HG02840 (cell line): ENCODE data around the gene AIPL1.
"Not testable (repeated sequence)": the region's sequence is repeated elsewhere in the genome, so short reads cannot be mapped to it uniquely, and the experiment has no call there.

ENCODE experiments used
- ATAC-seq: cut with Tn5 transposase; IDR thresholded peaks from one replicate; pipeline ENCODE4 v1.9.1; 2021; ENCODE audit warnings: mild to moderate bottlenecking, moderate library complexity, moderate number of reproducible peaks; ENCODE audit not compliant: unreplicated experiment, low FRiP score

AIPL1 gene, protein sequence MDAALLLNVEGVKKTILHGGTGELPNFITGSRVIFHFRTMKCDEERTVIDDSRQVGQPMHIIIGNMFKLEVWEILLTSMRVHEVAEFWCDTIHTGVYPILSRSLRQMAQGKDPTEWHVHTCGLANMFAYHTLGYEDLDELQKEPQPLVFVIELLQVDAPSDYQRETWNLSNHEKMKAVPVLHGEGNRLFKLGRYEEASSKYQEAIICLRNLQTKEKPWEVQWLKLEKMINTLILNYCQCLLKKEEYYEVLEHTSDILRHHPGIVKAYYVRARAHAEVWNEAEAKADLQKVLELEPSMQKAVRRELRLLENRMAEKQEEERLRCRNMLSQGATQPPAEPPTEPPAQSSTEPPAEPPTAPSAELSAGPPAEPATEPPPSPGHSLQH

DNA sequence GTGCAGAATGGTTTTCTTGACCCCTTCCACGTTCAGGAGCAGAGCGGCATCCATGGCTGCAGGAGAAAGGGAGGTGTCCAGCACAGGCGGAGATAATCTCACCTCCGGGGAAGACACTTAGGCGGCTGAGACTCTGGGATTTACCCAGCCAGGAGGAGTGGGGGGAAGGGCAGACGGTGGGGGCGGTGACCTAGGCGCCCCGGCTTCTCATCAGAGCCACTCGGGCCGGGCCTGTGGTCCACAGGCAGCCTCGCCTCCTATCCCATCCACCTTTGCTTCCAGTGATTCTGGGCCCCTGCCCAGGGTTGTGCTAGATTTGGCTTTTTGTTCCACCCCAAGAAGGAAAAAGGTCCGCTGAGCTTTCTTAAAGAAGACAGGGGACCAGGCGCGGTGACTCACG, at the start of gene AIPL1:
Gene AIPL1, minus strand, starts transcription at position 71 of the 400 bp plus-strand sequence. Its CDS starts 17 bp downstream, at position 54.
- ATAC-seq, result no peak

DNA sequence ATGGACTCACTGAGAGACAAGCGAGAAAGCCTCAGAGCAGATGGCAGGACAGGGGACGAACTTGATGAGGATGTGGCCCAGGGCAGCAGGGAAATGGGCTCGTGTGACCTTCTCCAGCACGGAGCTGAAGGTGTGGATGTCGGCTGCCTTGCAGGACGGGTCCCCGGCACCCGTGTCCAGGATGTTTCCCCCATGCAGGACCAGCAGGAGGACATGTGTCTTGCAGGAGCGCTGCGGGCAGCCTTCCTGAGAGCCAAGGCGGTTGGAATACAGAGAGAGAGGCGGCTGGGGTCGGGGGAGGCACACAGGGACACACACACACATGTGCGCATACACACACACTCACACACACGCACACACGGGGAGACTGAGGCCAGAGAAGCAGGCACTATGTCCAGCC, 48.6 kb upstream of the AIPL1 start:
- ATAC-seq, result no peak

DNA sequence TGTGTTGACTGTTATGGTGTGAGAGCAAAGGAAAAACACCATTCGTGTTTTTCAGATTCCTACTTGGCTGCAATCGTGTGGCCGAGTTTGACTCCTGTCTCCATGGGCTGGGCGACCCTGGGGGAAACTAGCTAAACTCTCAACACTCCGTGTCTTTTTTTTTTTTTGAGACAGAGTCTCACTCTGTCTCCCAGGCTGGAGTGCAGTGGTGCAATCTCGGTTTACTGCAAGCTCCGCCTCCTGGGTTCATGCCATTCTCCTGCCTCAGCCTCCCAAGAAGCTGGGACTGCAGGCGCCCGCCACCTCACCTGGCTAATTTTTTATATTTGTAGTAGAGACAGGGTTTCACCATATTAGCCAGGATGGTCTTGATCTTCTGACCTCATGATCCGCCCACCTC, 47.9 kb upstream of the AIPL1 start:
- not testable (repeated sequence) for ATAC-seq

DNA sequence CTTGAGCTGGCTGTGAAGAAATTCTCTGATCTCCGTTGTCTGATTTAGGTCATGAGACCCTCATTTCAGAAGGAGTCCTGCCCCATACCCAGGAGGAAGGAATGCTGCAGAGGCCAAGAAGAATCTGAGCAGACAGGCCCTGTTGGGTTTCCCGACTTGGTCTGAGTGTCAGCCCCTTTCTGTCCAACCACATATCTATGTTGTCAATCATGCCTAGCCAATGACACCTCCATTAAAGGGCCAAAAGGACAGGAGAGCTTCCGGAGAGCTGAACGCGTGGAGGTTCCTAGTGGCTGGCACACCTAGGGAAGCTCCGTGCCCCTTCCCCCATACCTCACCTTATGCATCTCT, 47.2 kb upstream of the AIPL1 start:
- ATAC-seq, result no peak

DNA sequence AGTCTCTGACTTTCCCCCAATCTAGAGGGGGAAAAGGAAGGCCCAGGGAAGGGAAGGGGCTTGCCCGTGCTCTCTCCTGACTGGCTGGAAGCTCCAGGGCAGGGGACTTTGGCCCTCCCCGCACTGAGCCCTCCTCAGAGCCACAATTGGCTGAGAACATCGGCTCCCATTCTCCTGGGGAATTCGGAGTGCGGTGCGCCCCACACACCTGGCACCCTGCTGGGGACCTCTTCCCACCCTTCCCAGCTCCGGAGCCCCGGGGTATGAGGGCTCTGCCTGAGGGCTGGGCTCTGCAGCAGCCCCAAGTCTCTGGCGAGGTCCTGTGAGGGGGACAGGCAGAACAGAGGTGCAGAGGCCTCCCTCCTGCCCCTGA, 45.4 kb upstream of the AIPL1 start:
- no peak for ATAC-seq

DNA sequence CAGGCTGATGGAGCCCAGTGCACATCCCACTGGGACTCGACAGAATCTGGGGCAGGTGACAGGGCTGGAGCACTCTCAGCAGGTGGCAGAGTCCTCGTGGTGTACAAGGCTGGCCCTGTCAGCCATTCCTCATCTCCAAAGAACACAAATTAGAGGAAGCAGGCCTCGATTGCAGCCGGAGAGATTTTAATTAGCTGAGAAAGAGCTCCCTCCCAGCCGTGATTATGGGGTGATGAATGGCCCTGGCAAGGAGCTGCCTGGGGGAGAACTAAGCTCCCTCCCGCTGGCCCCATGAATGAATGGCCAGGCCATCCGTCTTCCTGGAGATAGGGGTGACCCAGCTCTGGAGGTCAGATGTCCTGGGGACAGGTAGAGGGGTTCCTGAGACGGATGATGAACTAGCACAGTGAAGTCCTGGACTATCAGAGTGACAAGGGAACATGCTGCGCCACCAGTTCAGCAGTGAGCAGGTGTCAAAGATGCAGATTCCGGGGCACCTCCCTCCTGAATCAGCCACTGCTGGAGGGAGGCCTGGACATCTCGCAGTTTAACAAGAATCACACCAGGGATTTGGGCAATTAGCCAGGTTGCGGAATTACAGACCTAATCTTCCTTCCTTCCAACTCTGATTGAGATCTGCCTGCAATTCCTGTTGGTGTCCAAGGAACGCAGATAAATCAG, 44.8 kb upstream of the AIPL1 start:
- no peak for ATAC-seq

DNA sequence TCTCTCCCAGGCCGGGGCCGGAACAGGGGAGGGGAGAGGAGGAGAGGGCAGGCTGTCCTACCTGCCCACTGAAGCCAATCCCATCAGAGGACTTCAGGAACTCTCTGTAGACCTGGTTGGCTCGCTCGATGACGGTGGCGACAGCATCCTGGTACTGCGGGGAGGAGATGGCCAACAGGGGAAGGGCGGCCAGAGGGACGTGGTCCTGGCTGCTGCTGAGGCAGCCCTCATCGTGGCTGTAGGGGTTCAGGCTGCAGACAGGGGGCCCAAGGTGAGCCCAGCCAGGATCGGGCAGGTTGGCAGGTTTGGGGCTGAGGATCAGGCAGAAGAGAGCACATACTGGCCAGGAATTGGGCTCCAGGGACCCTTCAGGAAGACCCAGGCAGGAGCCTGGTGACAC, 43.6 kb upstream of the AIPL1 start:
- ATAC-seq, result no peak

DNA sequence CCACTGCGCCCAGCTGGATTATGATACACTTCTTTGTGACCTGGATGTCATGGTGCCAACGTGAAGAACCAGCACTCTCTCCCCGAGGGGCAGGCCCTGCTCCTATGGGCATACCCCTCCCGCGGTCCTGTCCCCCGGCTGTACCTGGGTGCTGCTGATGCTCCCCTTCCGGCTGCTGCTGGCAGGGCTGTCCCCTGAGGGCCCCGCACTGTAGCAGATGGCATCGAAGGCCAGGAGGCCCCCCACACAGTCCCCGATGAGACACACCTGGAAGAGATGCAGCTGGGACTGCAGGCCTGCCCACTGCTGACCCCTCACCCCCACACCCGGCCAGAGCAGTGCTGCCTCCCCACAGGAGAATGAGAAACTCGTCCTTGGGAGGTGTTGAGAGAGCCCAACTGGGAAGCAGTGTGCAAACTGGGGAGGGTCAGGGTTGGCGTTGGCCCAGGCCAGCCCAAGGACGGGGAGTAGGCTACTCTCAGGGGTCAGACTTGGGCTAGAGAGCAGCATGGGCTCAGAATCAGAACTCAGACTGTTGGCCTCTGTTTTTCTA, 43.0 kb upstream of the AIPL1 start:
- no peak for ATAC-seq

DNA sequence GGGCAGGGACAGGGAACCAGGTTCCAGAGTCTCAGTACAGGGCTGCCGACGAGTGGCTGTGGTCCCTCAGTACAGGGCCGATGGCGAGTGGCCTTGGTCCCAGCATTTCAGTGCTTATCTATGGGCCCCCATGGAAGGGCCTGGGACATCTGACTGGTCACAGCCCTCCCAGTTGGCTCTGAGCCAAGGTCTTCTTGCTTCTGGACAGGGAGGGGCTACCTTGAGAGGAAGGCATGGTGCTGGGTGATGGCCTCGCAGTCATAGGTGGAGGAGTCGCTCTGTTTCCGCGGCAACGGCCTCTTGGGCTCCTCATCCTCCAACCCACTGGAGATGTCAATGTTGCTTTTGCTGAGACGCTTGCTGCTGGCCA, 41.9 kb upstream of the AIPL1 start:
- ATAC-seq, result no peak

DNA sequence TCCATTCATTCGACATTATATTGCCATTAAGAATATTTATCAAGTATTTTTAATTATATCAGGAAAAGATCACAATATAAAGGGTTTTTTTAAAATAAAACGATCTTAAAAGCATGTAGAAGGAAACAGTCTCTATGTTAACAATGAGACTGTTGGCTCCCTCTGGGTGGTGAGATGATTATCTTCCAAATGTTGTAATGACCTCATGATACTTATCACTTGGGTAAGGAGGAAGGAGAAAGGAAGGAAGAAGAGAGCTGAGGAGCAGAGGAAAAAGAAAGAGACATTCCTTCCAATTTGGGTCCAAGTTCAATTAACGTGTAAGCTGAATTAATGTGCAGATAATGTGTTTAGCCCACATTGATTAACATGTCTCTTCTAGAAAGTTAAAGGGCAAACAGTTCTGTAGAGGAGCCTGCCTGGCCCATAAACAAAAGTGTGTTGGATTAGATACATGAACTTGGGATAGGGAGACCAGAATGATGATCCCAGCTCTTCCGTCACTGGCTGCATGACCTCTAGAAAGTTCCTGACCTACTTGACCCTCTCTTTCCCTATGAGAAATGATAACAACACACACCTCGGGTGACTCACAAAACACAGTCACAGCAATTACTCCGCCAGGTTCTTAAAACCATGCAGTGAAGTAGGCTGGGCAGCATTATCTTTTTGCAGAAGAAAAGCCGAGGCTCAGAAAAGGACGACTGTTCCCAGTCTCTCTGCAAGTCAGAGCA, 41.3 kb upstream of the AIPL1 start:
- ATAC-seq, result no peak

DNA sequence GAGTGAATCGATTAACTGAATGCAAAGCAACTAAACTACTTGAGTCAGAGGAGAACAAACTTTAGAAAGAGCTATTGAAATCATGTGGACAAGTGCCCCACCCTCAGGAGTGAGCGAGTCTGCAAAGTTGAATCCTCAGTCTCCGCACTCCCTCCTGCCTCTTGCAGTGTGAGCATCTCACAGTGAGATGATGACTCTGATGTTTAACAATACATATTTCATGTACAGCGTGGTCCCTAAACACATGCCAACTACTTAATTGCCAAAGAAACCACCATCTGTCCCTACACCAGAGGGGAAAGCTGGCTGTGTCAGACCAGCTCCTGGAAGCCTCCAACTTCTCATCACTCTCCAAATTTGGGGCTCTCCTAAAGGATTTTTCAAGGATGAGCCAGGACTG, 40.5 kb upstream of the AIPL1 start:
- no peak for ATAC-seq

DNA sequence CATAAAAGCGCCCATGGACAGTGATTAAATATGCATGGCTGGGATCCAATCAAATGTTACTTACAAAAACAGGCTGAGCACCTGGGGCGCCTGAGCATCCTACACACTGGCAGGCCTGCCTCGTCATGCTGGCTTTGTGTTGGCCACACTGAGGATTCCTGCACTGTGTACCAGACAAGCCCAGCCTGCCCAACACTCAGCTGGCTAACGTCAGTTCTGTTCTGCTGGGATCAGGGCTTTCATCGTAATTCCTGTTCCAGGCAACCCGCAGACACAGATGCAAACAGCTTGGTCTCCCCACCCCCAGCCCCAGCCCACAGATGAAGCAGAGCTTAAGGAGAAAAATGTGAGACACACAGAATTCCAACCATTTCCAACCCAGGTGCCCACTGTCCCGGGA, 40.0 kb upstream of the AIPL1 start:
- no peak for ATAC-seq

DNA sequence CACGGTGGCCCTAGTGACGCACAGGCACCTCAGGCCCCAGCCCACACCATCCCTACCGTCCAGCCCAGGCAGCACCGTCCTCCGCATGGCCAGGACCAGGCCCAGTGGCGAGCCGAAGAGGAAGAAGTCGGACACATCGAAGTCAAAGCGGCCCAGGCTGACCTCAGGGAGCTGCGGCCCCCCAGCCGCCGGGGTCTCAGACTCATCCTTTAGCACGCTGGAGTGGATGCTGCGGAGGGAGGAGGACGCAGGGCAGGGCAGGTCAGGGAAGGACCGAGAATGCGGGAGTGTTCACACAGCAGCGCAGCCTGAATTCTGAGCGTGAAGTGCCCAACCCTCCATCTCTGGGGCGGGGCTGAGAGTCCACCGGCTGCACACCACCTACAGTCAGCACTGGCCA, 39.5 kb upstream of the AIPL1 start:
- no peak for ATAC-seq

DNA sequence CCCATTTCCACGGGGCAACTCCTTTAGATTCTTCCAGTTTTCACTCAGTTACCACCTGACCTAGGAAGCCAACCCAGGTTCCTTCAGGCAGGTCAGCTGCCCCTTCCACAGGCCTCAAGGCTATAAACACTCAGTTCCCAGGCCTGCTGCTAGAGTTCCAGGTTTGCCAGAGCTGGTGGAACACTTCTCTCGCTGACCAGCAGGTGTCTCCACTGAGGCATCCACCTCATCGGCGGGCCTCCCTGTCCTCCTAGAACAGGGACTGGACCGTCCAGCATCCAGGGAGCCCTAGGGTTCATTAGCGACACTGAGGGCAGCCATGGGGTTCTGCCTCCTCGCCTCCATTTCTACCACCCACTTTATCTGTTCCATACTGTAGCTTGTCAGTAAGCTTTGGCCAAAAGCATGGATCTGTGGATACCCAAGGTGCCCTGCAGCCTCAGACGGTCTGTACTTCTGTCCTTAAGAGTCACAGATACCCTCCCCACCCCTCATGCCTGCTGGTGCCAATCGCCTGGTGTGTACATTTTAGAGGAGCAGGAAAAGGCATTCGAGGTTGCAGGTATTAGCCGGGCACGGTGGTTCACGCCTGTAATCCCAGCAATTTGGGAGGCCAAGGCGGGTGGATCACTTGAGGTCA, 38.3 kb upstream of the AIPL1 start:
- no peak for ATAC-seq

DNA sequence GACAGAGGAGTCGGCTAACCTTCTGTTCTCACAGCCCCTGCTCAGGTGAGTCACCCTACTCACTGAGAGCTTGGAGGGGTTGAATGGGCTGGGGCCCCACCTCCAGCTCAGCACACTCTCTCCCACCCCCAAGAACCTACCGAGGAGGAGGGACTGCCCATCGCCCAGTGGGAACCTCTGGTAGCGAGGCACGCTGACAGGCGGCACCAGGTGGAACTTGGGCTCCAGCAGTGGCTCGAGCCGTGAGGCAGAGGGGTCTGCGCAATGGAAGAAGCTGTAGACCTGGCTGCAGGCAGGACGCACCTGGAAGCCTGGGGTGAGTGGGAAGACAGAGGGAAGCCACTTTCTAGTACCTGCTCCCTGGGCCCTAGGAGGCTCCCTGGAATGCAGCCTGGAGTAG, 37.6 kb upstream of the AIPL1 start:
- no peak for ATAC-seq

DNA sequence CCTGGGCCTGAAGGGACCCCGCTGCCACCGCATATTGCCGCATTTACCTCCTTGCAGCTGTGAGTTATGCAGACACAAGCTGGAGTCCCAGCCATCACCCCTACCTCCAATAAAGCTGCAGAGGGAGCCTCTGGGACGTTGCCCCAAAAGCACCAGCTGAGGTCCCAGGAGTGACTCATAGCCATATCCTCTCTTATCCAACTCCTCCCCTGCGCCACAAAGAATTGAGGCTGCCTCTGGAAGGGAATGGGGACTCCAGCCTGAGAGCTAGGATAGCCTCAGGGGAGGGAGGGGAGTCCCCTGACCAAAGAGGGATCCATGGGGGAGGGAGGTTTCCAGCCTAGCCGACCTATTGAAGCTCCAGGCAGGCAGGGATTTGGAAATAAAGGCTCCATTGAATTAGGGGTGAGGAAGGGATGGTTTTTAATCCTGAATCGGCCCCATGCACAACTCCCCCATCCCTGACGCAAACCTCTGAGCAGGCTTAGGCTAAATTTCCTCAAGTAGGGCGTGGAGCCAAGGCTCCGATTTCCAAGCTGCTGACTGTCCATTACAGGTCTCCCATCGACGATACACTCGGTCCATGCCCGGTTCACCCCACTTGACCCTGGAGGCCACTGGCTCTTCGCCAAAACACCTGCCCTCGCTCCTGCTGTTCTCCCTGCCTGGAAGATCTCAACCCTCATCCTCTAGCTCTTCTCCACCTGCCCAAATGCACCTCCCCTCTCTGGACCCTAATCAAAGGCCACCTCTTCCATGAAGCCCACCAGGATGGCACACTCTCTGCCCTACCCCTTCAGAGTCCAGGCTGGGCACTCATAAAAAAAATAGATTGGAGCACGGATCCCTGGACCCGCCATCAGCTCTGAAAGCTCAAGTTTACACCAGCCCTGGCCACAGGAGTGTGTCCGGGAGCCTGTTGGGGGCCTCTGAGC, 36.9 kb upstream of the AIPL1 start:
- ATAC-seq, result no peak

DNA sequence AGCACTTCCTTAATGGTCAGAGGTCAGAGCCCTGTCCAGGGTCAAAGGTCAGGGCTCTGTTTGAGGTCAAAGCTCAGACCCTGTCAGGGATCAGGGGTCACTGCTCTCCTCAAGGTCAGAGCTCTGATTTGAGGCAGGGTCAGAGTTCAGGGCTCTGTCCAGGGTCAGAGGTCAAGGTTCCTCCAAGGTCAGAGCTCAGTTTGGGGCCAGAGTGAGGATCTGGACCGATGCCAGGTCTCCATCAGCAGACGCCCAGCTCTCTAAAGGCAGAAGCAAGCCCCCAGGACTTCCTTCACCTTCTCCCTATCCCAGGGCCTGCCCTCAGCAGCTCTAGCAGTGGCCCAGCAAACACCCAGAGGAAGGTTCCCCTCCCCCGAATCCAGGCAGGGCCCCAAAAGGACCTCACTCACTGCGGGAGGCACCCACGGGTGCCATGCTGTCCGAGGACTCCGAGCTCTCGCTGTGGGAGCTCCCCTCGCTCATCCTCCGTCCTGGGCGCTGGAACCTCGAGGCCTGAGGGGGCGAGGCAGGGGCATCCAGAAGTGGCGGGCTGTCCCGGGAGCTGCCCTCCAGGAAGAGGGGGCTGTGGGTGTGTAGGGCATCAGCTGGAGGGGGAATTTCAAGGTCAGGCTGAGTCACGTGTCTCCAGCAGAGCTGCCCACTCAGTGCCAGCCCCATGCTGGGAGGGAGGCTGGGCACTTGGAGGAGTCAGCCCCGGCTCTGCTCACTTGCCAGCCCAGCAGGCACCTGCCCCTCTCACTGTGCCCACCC, 36.0 kb upstream of the AIPL1 start:
- no peak for ATAC-seq

DNA sequence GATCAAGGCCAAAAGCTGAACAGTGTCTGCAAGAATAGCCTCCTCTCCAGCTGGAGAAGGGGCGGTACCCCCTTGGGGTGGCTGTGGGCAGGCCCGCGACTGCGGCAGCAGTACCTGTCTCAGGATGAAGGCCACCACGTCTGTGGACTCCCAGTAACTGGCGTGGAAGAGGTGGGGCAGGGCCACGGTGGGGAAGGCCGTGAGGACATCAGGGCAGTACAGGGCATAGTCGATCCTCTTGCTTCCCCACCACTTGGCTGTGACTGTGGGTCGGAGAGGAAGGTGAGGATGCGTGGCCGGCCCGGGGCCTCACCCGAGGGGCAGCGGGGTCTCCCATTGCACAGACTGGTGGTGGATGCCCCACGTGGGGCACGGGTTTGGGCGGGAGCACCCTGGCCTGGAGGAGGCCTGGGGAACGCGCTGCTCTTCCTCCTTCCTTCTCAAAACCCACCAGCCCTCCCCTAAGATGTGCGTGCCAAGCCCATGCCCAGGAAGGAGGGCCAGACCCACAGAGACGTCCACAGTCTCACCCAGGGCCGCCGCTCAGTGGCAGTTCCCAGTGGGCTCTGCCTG, 35.3 kb upstream of the AIPL1 start:
- no peak for ATAC-seq
